GM23338 (cell line): ENCODE results near the gene MELTF.

Source experiments
- CREB1 ChIP-seq: fragments of 250-450 bp; sonication (Bioruptor Pico); IDR thresholded peaks from 2 replicates; pipeline ENCODE4 v1.5.0; 2020; ENCODE audit warnings: low read depth, mild to moderate bottlenecking, moderate library complexity
- CTCF ChIP-seq, 2 experiments: fragments of 200-600 bp in 1 of 2; sonication (generic) in 1 of 2; conservative IDR thresholded peaks; 2 replicates each; pipeline versions ENCODE4 v1.5.1 to v1.6.1; 2016 to 2017; ENCODE audit warnings: antibody characterized with exemption in 2 of 2, low read depth in 2 of 2, mild to moderate bottlenecking in 2 of 2, moderate library complexity in 1 of 2
- ETS1 ChIP-seq: IDR thresholded peaks from 2 replicates; pipeline ENCODE4 v1.6.1; 2016; ENCODE audit warnings: antibody characterized with exemption
- EZH2 ChIP-seq: fragments of 200-600 bp; sonication (generic); IDR thresholded peaks from one replicate; pipeline ENCODE4 v1.8.0; 2017; ENCODE audit warnings: antibody characterized with exemption, mild to moderate bottlenecking, low read depth; ENCODE audit not compliant: unreplicated experiment
- EZH2phosphoT487 ChIP-seq: fragments of 200-600 bp; sonication (generic); IDR thresholded peaks from one replicate; pipeline ENCODE4 v1.8.1; 2018; ENCODE audit warnings: antibody characterized with exemption; ENCODE audit not compliant: unreplicated experiment
- JUNB ChIP-seq: IDR thresholded peaks from one replicate; pipeline ENCODE4 v1.6.1; 2016; ENCODE audit warnings: antibody characterized with exemption; ENCODE audit not compliant: unreplicated experiment
- NANOG ChIP-seq: IDR thresholded peaks from 2 replicates; pipeline ENCODE4 v1.6.1; 2016; ENCODE audit warnings: antibody characterized with exemption, borderline replicate concordance
- POLR2AphosphoS5 ChIP-seq: IDR thresholded peaks from 2 replicates; pipeline ENCODE4 v1.6.1; 2016; ENCODE audit warnings: antibody characterized with exemption, low read depth
- REST ChIP-seq: IDR thresholded peaks from one replicate; pipeline ENCODE4 v1.6.1; 2018; ENCODE audit warnings: antibody characterized with exemption; ENCODE audit not compliant: unreplicated experiment
- STAT1 ChIP-seq: IDR thresholded peaks from one replicate; pipeline ENCODE4 v1.6.1; 2016; ENCODE audit warnings: antibody characterized with exemption; ENCODE audit not compliant: unreplicated experiment
- ZNF114 ChIP-seq: fragments of 250-450 bp; sonication (Bioruptor Pico); IDR thresholded peaks from 2 replicates; pipeline ENCODE4 v1.5.0; 2020; ENCODE audit warnings: mild to moderate bottlenecking, moderate library complexity
- ZNF462 ChIP-seq: fragments of 250-450 bp; sonication (Bioruptor Pico); IDR thresholded peaks from 2 replicates; pipeline ENCODE4 v1.5.0; 2020; ENCODE audit warnings: mild to moderate bottlenecking, moderate library complexity

GRCh38 chr3:197019535-197019934 lies 10.1 kb downstream of the MELTF start:
- TF ChIP-seq CTCF (conservative IDR thresholded peaks at IDR 0.05; ENCODE audit: low read depth in 2 of 2): no peak
- no peak for TF ChIP-seq POLR2AphosphoS5
- no peak for TF ChIP-seq REST
- no peak for TF ChIP-seq EZH2phosphoT487
- TF ChIP-seq STAT1: no peak
- TF ChIP-seq EZH2: no peak
- TF ChIP-seq JUNB: no peak
- TF ChIP-seq CREB1 (CRISPR knock-in tag): no peak
- TF ChIP-seq ZNF462 (CRISPR knock-in tag): no peak
- TF ChIP-seq ZNF114 (CRISPR knock-in tag): no peak
- no peak for TF ChIP-seq ETS1
- TF ChIP-seq NANOG: no peak
